Medulla oblongata (tissue), 1 donor: ENCODE data around the gene IGSF6.
"Not testable (repeated sequence)": the region's sequence is repeated elsewhere in the genome, so short reads cannot be mapped to it uniquely, and the experiment has no call there.

Experiments used
- DNase-seq: peaks from one replicate; pipeline ENCODE4 v3.0.0-alpha.2; 2015; ENCODE audit errors: extremely low spot score

IGSF6 gene, protein sequence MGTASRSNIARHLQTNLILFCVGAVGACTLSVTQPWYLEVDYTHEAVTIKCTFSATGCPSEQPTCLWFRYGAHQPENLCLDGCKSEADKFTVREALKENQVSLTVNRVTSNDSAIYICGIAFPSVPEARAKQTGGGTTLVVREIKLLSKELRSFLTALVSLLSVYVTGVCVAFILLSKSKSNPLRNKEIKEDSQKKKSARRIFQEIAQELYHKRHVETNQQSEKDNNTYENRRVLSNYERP

DNA sequence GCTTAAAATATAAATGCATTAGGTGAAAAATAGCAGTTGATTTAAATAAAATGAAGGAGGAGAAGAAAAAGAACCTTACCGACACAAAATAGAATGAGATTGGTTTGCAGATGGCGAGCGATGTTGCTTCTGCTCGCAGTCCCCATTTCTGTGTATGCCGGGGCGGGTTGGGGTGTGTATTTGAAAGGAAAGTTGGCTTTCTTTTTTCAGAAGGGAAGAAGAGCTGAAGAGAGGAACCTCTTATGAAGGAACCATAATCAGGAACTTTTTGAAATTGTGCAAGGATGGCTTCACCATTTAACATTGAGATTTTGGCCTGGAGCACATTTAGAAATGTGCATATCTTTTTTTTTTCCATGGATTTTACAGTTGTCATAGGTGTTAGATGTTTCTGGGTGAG lies at the start of gene IGSF6:
Gene IGSF6, minus strand, starts transcription at position 156 of the 400 bp plus-strand sequence. Its CDS starts 10 bp downstream, at position 146.
- no peak for DNase-seq

- DNase-seq, result no peak
Observed at GRCh38 chr16:21701271-21701670, 48.9 kb upstream of the IGSF6 start.

GRCh38 chr16:21698169-21699032 lies 46.0 kb upstream of the IGSF6 start:
- DNase-seq, result no peak

GRCh38 chr16:21697032-21697431 lies 44.6 kb upstream of the IGSF6 start:
- DNase-seq, result no peak

DNA sequence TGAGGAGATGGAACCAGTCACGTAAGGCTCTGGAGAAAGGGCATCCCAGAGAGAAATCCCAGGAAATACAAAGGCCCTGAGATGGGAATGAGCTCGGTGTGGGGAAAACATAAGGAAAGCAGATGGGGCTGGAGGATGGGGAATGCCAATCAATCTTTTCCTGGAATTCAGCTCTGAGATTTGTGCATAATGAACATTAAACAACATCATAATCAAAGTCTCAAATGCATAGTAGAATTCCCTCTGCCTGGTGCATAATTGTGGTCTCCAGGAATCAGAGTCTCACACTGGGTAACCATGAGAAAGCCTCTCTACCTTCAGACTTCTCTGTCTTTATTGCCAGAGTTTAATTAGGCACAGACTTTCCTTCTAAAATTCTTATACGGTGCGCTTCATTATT lies 42.2 kb upstream of the IGSF6 start:
- no peak for DNase-seq

DNA sequence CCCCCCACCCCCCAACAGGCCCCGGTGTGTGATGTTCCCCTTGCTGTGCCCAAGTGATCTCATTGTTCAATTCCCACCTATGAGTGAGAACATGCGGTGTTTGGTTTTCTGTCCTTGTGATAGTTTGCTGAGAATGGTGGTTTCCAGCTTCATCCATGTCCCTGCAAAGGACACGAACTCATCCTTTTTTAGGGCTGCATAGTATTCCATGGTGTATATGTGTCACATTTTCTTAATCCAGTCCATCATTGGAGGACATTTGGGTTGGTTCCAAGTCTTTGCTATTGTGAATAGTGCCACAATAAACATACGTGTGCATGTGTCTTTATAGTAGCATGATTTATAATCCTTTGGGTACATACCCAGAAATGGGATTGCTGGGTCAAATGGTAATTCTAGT lies 38.6 kb upstream of the IGSF6 start:
- DNase-seq, result not testable (repeated sequence)

- no peak for DNase-seq
Observed at GRCh38 chr16:21689107-21689506, 36.7 kb upstream of the IGSF6 start.

- DNase-seq, result no peak
Observed at GRCh38 chr16:21685034-21685455, 32.6 kb upstream of the IGSF6 start.

GRCh38 chr16:21684199-21684598 lies 31.8 kb upstream of the IGSF6 start:
- DNase-seq, result no peak

GRCh38 chr16:21683184-21683583 lies 30.8 kb upstream of the IGSF6 start:
- no peak for DNase-seq

DNA sequence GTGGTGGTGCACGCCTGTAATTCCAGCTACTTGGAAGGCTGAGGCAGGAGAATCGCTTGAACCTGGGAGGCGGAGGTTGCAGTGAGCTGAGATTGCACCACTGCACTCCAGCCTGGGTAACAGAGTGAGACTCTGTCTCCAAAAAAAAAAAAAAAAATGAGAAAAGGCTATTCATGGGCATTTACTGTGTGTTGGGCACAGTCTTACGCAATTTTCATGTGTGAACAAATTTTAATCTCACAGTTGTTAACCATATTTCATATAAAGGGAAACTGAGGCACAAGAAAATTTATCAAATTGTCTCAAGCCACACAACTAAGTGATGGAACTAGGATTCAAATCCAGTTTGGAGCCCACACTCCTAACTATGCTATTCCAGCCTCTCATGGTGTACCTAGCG lies 28.3 kb upstream of the IGSF6 start:
- DNase-seq, result not testable (repeated sequence)

GRCh38 chr16:21674456-21674855 lies 22.0 kb upstream of the IGSF6 start:
- not testable (repeated sequence) for DNase-seq

- no peak for DNase-seq
Observed at GRCh38 chr16:21673469-21673868, 21.1 kb upstream of the IGSF6 start.

DNA sequence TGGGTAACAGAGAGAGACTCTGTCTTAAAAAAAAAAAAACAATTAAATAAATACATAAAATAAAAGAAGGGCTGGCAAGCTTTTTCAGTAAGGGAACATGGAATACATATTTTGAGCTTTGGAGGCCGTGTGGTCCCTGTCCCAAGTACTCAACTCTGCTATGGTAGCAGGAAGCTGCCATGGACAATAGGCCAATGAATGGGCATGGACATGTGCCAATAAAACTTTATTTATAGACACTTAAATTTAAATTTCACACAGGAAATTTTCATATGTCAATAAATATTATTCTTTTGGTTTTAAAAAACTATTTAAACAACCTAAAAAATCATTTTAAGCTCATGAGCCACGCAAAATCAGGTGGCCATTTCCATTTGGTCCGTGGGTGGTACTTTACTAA lies 15.2 kb upstream of the IGSF6 start:
- DNase-seq, result no peak

GRCh38 chr16:21666772-21667171 lies 14.4 kb upstream of the IGSF6 start:
- DNase-seq, result no peak

DNA sequence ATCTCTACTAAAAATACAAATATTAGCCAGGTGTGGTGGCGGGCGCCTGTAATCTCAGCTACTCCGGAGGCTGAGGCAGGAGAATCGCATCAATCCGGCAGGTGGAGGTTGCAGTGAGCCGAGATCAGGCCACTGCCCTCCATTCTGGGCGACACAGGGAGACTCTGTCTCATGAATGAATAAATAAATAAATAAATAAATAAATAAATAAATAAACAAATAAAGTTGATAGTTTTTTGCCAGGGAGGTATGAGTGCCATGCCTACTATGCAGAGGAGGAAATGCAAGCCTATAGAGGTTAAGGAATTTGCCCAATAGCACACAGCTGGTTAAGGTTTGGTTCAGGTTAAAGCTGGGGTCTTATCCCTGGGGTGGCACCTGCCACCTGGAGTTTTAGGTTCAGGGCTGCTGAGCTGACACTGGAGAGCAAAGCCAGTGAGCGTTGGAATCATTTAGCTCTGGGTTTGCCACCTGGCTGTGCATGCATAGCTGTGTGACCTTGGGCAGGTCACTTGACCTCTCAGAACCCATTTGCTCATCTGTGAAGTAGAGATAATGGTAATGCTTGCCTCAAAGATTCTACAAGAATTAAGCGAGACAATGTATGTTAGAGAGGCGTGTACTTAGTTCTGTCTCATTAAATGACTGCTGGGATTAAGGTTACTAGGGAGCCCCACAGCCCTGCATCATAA lies 12.5 kb upstream of the IGSF6 start:
- no peak for DNase-seq

GRCh38 chr16:21663889-21664647 lies 11.7 kb upstream of the IGSF6 start, which contains the start of gene OTOA:
TSS of gene OTOA (plus strand) at chr16:21663968. CDS start at chr16:21678515, 14,547 bp downstream.
- no peak for DNase-seq

- peak; percentile 50 for DNase-seq
Observed at GRCh38 chr16:21659124-21659523, 6.7 kb upstream of the IGSF6 start.

- DNase-seq, result peak; percentile 85
Observed at GRCh38 chr16:21656795-21657768, 4.7 kb upstream of the IGSF6 start.

DNA sequence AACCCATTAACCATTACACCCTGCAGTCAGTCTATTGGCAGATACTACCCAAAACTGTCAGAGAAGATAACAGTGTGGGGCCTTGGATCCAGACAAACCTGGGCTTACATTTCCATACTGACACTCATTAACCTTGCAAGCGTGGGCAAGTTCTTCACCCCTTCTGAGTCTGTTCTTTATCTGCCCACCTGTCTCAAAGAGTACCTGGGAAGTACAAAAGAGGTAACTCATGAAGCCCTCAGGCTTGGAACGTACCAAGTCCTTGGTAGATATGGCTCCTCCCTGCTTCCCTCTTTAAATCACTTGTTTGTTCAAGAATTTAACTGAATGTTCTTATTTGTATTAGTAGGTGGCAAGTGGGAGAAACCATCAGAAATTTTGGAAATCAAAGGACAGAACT lies 2.5 kb upstream of the IGSF6 start:
- no peak for DNase-seq
